IMR-90 (cell line): ENCODE measurements around the gene NADK2. TPM values are rescaled to one million over a fixed set of nuclear protein-coding genes. Genes with fewer than 3 reads are reported as not detected.

ENCODE experiments used
- ATAC-seq: fragments of 200-7000 bp; cut with Tn5 transposase; 2 replicates; pipeline ENCODE4 v1.9.1; 2020; ENCODE audit warnings: low read depth, mild to moderate bottlenecking, moderate library complexity
- BruUV-seq: library from RNA; stranded (reverse); fragments of 400-500 nt; replicated peaks from 2 replicates; lab custom pipeline; 2021; lab: Mats Ljungman, UMichigan
- CTCF ChIA-PET: fragments of 300-600 bp; formaldehyde crosslinking; extraction: SDS; loops from one replicate; lab custom pipeline; 2021; ENCODE audit warnings: antibody characterized with exemption; lab: Yijun Ruan, JAX
- POLR2A ChIA-PET: fragments of 300-600 bp; sonication (Branson Sonifier 250); formaldehyde crosslinking; loops from one replicate; lab custom pipeline; 2022; ENCODE audit warnings: antibody characterized with exemption; ENCODE audit not compliant: unreplicated experiment; lab: Charles Lee
- DNase-seq: peaks from one replicate; pipeline ENCODE4 v3.0.0; 2013
- H2AFZ ChIP-seq: replicated peaks from 2 replicates; pipeline ENCODE3; 2013; ENCODE audit warnings: low read length, mild to moderate bottlenecking; ENCODE audit not compliant: poor library complexity
- H2AK5ac ChIP-seq: 2 replicates; pipeline ENCODE4 v1.6.1; 2013; ENCODE audit warnings: low read depth, low read length, inconsistent platforms
- H2AK9ac ChIP-seq: replicated peaks from 2 replicates; pipeline ENCODE3; 2013; ENCODE audit warnings: mild to moderate bottlenecking, low read depth, low read length, moderate library complexity; ENCODE audit not compliant: poor library complexity
- H2BK120ac ChIP-seq: 2 replicates; pipeline ENCODE4 v1.6.1; 2013; ENCODE audit warnings: low read depth, low read length, inconsistent platforms
- H2BK15ac ChIP-seq: 3 replicates; pipeline ENCODE4 v1.6.1; 2013; ENCODE audit warnings: low read depth, low read length, inconsistent platforms
- H2BK20ac ChIP-seq: 2 replicates; pipeline ENCODE4 v1.6.1; 2013; ENCODE audit warnings: low read depth, mild to moderate bottlenecking, inconsistent platforms, low read length, moderate library complexity
- H2BK5ac ChIP-seq: 2 replicates; pipeline ENCODE4 v1.6.1; 2013; ENCODE audit warnings: mild to moderate bottlenecking, low read depth, low read length, inconsistent platforms; ENCODE audit not compliant: poor library complexity, severe bottlenecking
- H3K14ac ChIP-seq: replicated peaks from 2 replicates; pipeline ENCODE4 v1.6.1; 2013; ENCODE audit warnings: low read depth, low read length, inconsistent platforms
- H3K18ac ChIP-seq: 2 replicates; pipeline ENCODE4 v1.6.1; 2013; ENCODE audit warnings: low read depth, low read length, control low read depth
- H3K23ac ChIP-seq: 2 replicates; pipeline ENCODE4 v1.6.1; 2013; ENCODE audit warnings: low read depth, low read length, inconsistent platforms
- H3K27ac ChIP-seq: 2 replicates; pipeline ENCODE4 v1.5.1; 2013; ENCODE audit warnings: mild to moderate bottlenecking, control low read depth, low read length; ENCODE audit not compliant: insufficient read depth
- H3K27me3 ChIP-seq: 2 replicates; pipeline ENCODE4 v1.6.1; 2013; ENCODE audit warnings: low read length; ENCODE audit not compliant: control insufficient read depth, insufficient read depth
- H3K36me3 ChIP-seq: 2 replicates; pipeline ENCODE4 v1.6.1; 2013; ENCODE audit warnings: low read length, mixed read lengths; ENCODE audit not compliant: control insufficient read depth, insufficient read depth
- H3K4ac ChIP-seq: 2 replicates; pipeline ENCODE4 v1.6.1; 2013; ENCODE audit warnings: low read depth, low read length, inconsistent platforms
- H3K4me1 ChIP-seq: 2 replicates; pipeline ENCODE4 v1.6.1; 2013; ENCODE audit warnings: low read length, mixed read lengths; ENCODE audit not compliant: control insufficient read depth, insufficient read depth
- H3K4me2 ChIP-seq: 2 replicates; pipeline ENCODE4 v1.6.1; 2013; ENCODE audit warnings: low read depth, mild to moderate bottlenecking, control low read depth, low read length, moderate library complexity
- H3K4me3 ChIP-seq: 2 replicates; pipeline ENCODE4 v1.5.1; 2013; ENCODE audit warnings: low read depth, mild to moderate bottlenecking, control low read depth, low read length, moderate library complexity; ENCODE audit not compliant: insufficient read depth
- H3K56ac ChIP-seq: 2 replicates; pipeline ENCODE4 v1.6.1; 2013; ENCODE audit warnings: low read length, inconsistent platforms; ENCODE audit not compliant: insufficient read depth; ENCODE audit errors: extremely low read depth
- H3K79me1 ChIP-seq, 2 experiments: 2 replicates each; pipeline ENCODE4 v1.6.1; 2013; ENCODE audit warnings: low read length in 2 of 2, inconsistent platforms in 1 of 2, low read depth in 1 of 2
- H3K9ac ChIP-seq: 2 replicates; pipeline ENCODE4 v1.6.1; 2013; ENCODE audit warnings: low read depth, low read length, control low read depth
- H3K9me1 ChIP-seq: 2 replicates; pipeline ENCODE4 v1.6.1; 2013; ENCODE audit warnings: low read length, inconsistent platforms; ENCODE audit not compliant: insufficient read depth
- H3K9me3 ChIP-seq: 2 replicates; pipeline ENCODE4 v1.6.1; 2013; ENCODE audit warnings: low read length; ENCODE audit not compliant: control insufficient read depth, insufficient read depth
- H4K20me1 ChIP-seq: 2 replicates; pipeline ENCODE4 v1.6.1; 2013; ENCODE audit warnings: low read length, inconsistent platforms; ENCODE audit not compliant: insufficient read depth
- H4K5ac ChIP-seq: 2 replicates; pipeline ENCODE4 v1.6.1; 2013; ENCODE audit warnings: mild to moderate bottlenecking, low read depth, low read length, control low read depth
- H4K8ac ChIP-seq, 2 experiments: 2 replicates each; pipeline ENCODE4 v1.6.1; 2013; ENCODE audit warnings: low read depth in 2 of 2, low read length in 2 of 2, control low read depth in 1 of 2, inconsistent platforms in 1 of 2
- H4K91ac ChIP-seq: 2 replicates; pipeline ENCODE4 v1.6.1; 2013; ENCODE audit warnings: low read depth, low read length, inconsistent platforms; ENCODE audit not compliant: insufficient read depth
- CHD1 ChIP-seq: IDR thresholded peaks from 2 replicates; pipeline ENCODE4 v1.6.1; 2012; ENCODE audit warnings: low read depth, low read length, improper control_type of control experiment
- FOS ChIP-seq: fragments of 150-350 bp; IDR thresholded peaks from 2 replicates; pipeline ENCODE4 v1.6.1; 2016; ENCODE audit warnings: low read depth, low read length
- MAFK ChIP-seq: IDR thresholded peaks from 2 replicates; pipeline ENCODE4 v1.6.1; 2012; ENCODE audit warnings: low read depth, low read length, improper control_type of control experiment
- MAZ ChIP-seq: IDR thresholded peaks from 2 replicates; pipeline ENCODE4 v1.6.1; 2012; ENCODE audit warnings: low read depth, mild to moderate bottlenecking, low read length, improper control_type of control experiment, moderate library complexity, borderline replicate concordance
- MXI1 ChIP-seq: IDR thresholded peaks from 2 replicates; pipeline ENCODE4 v1.6.1; 2012; ENCODE audit warnings: low read depth, mild to moderate bottlenecking, low read length, moderate library complexity, borderline replicate concordance
- NFE2L2 ChIP-seq: fragments of 150-350 bp; IDR thresholded peaks from 2 replicates; pipeline ENCODE4 v1.6.1; 2016; ENCODE audit warnings: low read depth, mild to moderate bottlenecking, low read length
- POLR2A ChIP-seq: IDR thresholded peaks from 2 replicates; pipeline ENCODE4 v1.6.1; 2012; ENCODE audit warnings: mild to moderate bottlenecking, low read depth, low read length
- RCOR1 ChIP-seq: IDR thresholded peaks from 2 replicates; pipeline ENCODE4 v1.6.1; 2012; ENCODE audit warnings: mild to moderate bottlenecking, low read length, improper control_type of control experiment; ENCODE audit not compliant: insufficient replicate concordance
- WGBS, 2 experiments: methylation state at CpG; one replicate each; pipeline versions ENCODE4 v1.1.5 to v1.1.7; 2013; ENCODE audit warnings: missing lambda C conversion rate in 2 of 2; ENCODE audit not compliant: insufficient read length in 1 of 2; ENCODE audit errors: extremely low coverage in 2 of 2; 5-methylcytosine and 5-hydroxymethylcytosine counted together
- dilution Hi-C: fragments of 300-500 bp; cut with HindIII; formaldehyde crosslinking; loops from one replicate; pipeline ENCODE4 v1.14.3; 2018; ENCODE audit warnings: low sequenced_read_pairs; ENCODE audit not compliant: unreplicated experiment
- in situ Hi-C: fragments of 300-500 bp; cut with MboI; formaldehyde crosslinking; loops from 3 replicates; pipeline ENCODE4 v1.14.3; 2019; ENCODE audit warnings: low sequenced_read_pairs, inconsistent platforms, mixed read lengths
- intact Hi-C: fragments of 100-400 bp; cut with micrococcal nuclease; formaldehyde crosslinking; loops from 2 replicates; pipeline ENCODE4 v1.10.0; 2022
- polyA plus RNA-seq, 3 experiments: library from polyadenylated mRNA; depleted of rRNA; stranded (reverse); fragments of >200 nt; gene quantifications; 2 replicates each; pipeline ENCODE4 v1.2.3, GENCODE V29; 2012; ENCODE audit warnings: low replicate concordance in 1 of 3
- total RNA-seq: library from RNA; depleted of rRNA; stranded (reverse); fragments of >200 nt; gene quantifications from 2 replicates; pipeline ENCODE4 v1.2.3, GENCODE V29; 2012

Gene NADK2
- total and polyA plus RNA-seq, 2 of the 4 experiments (the other 2 are of a cell fraction), result 7.4 to 17.4 TPM

GRCh38 chr5:36150676-36151433 is 90.9 kb downstream of the NADK2 start:
- Histone ChIP-seq H3K4me2 (peak overlapping the region; percentile 92), H2BK20ac (no peak overlapping the region), H2BK15ac (no peak overlapping the region), H3K27me3 (no peaks in the 10 kb centered on the region), H3K9me1 (no peaks in the 10 kb centered on the region; the same call in 1 of the 2 replicates), H4K20me1 (no peaks in the 10 kb centered on the region), H2AK5ac (no peak overlapping the region), H2AFZ (peak overlapping the region; percentile 97), H3K4me1 (peaks cover 10% of the 10 kb centered on the region), H2BK120ac (no peak overlapping the region), H3K23ac (peak overlapping the region; percentile 18; the same call in 1 of the 2 replicates), H3K4ac (no peak overlapping the region; the same call in 1 of the 2 replicates), H3K9ac (peak overlapping the region; percentile 74), H3K36me3 (peaks cover 8% of the 10 kb centered on the region), H4K8ac (peak overlapping the region; percentile 6 to 61; a peak in 2 of 4 replicates), H3K18ac (no peak overlapping the region), H2BK5ac (no peak overlapping the region), H3K4me3 (peak overlapping the region; percentile 79), H3K9me3 (no peaks in the 10 kb centered on the region), H4K91ac (no peak overlapping the region), H4K5ac (peak overlapping the region; percentile 34; the same call in 1 of the 2 replicates), H3K56ac (0 out of 2 replicates have a peak overlapping the region, but pooled peaks have one; percentile 41), H3K27ac (peak overlapping the region; percentile 71; the same call in 1 of the 2 replicates), H2AK9ac (peak overlapping the region; percentile 47), H3K14ac (no peak overlapping the region), H3K79me1 (peaks cover 24 to 53% of the 10 kb centered on the region in 2 experiments)
- BruUV-seq, result no TSS peak
- ChIA-PET POLR2A (no interaction called here), CTCF (interaction anchor here (1.1 kb wide), 1 partner anchor 26 kb away, joined by 9 read pairs; no protein-coding TSS in a partner anchor)
- no CpG with 5 or more reads among the region's 23 CpGs for WGBS, 2 experiments
- DNase-seq (peak; percentile 48), ATAC-seq (0 out of 2 replicates have a peak, but pooled peaks have one; percentile 3)
- in situ Hi-C loops, result no loop called here
- intact Hi-C loops, result loop anchor here (5.0 kb wide), 1 partner anchor 726 kb away; the partner anchor contains the start of gene NIPBL
- TF ChIP-seq MAFK, result no peak
- TF ChIP-seq NFE2L2, result peak; percentile 7; the same call in 1 of the 2 replicates
- no peak for TF ChIP-seq CHD1
- TF ChIP-seq MXI1, result peak; percentile 61; the same call in 1 of the 2 replicates
- no peak for TF ChIP-seq RCOR1
- no peak; the same call in 1 of the 2 replicates for TF ChIP-seq MAZ
- no peak for TF ChIP-seq POLR2A
- no peak for TF ChIP-seq FOS
- dilution Hi-C loops, result no loop called here
